Measurements from ENCODE around the gene NUP133. TPM values are rescaled to one million over a fixed set of nuclear protein-coding genes. Genes with fewer than 3 reads are reported as not detected.

The NUP133 gene
- total and polyA plus RNA-seq, 2 experiments from 2014 or later = 29.5 to 65.4 TPM

DNA sequence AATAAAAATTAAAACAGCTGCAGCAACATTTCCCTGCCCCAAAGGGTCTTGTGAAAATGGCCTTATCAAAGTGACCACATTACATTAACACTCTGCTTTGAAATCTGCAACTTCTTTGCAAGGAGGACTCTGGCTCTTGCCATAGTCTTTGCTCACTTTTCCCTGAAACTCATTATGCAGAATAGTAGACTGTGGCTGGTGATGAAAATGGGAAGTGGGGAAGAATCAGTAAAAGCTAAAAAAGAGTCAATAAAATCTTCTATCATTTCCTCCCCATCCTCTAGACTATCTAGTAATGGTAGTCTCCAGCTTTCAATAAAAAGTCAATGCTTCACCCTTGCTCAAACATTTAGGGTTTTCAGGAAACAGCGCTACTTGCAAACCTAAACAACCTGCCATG lies 18.6 kb upstream of the NUP133 start:
- H3K36me3 Mint-ChIP-seq (ENCODE audit: low read depth) = peaks cover 21% of the 10 kb centered on the region

More for the DNA sequence above, 18.6 kb upstream of the NUP133 start:
- DNase-seq (ENCODE audit: low spot score) (no peak), ATAC-seq (no peak)
- no peaks in the 10 kb centered on the region for H3K27me3 ChIP-seq (ENCODE audit: insufficient read depth)
- no peak overlapping the region for H3K4me2 ChIP-seq
- no peaks in the 10 kb centered on the region for H3F3A ChIP-seq (replicated peaks; ENCODE audit: low read depth)
- H3K4me3 Mint-ChIP-seq = no peak overlapping the region
- H3K36me3 ChIP-seq (ENCODE audit: insufficient read depth) = 0 out of 2 replicates have a peak, but pooled peaks cover 4% of the 10 kb centered on the region
- H3K9me3 Mint-ChIP-seq = no peaks in the 10 kb centered on the region
- H3K79me2 ChIP-seq (replicated peaks; ENCODE audit: insufficient read depth) = no peaks in the 10 kb centered on the region
- H3K4me3 ChIP-seq = no peak overlapping the region
- H3K27me3 Mint-ChIP-seq (ENCODE audit: insufficient read depth, low read depth, poor library complexity) = peaks cover 2% of the 10 kb centered on the region
- no peak overlapping the region for H2AFZ ChIP-seq
- no peaks in the 10 kb centered on the region for H3K9me2 ChIP-seq (ENCODE audit: insufficient read depth)
- no peaks in the 10 kb centered on the region for H3K4me1 ChIP-seq (ENCODE audit: insufficient read depth)
- H3K27ac ChIP-seq (ENCODE audit: low read depth) = no peak overlapping the region
- H4K20me1 ChIP-seq (replicated peaks; ENCODE audit: insufficient read depth) = peaks cover 5% of the 10 kb centered on the region
- TF ChIP-seq, protein P1, sequence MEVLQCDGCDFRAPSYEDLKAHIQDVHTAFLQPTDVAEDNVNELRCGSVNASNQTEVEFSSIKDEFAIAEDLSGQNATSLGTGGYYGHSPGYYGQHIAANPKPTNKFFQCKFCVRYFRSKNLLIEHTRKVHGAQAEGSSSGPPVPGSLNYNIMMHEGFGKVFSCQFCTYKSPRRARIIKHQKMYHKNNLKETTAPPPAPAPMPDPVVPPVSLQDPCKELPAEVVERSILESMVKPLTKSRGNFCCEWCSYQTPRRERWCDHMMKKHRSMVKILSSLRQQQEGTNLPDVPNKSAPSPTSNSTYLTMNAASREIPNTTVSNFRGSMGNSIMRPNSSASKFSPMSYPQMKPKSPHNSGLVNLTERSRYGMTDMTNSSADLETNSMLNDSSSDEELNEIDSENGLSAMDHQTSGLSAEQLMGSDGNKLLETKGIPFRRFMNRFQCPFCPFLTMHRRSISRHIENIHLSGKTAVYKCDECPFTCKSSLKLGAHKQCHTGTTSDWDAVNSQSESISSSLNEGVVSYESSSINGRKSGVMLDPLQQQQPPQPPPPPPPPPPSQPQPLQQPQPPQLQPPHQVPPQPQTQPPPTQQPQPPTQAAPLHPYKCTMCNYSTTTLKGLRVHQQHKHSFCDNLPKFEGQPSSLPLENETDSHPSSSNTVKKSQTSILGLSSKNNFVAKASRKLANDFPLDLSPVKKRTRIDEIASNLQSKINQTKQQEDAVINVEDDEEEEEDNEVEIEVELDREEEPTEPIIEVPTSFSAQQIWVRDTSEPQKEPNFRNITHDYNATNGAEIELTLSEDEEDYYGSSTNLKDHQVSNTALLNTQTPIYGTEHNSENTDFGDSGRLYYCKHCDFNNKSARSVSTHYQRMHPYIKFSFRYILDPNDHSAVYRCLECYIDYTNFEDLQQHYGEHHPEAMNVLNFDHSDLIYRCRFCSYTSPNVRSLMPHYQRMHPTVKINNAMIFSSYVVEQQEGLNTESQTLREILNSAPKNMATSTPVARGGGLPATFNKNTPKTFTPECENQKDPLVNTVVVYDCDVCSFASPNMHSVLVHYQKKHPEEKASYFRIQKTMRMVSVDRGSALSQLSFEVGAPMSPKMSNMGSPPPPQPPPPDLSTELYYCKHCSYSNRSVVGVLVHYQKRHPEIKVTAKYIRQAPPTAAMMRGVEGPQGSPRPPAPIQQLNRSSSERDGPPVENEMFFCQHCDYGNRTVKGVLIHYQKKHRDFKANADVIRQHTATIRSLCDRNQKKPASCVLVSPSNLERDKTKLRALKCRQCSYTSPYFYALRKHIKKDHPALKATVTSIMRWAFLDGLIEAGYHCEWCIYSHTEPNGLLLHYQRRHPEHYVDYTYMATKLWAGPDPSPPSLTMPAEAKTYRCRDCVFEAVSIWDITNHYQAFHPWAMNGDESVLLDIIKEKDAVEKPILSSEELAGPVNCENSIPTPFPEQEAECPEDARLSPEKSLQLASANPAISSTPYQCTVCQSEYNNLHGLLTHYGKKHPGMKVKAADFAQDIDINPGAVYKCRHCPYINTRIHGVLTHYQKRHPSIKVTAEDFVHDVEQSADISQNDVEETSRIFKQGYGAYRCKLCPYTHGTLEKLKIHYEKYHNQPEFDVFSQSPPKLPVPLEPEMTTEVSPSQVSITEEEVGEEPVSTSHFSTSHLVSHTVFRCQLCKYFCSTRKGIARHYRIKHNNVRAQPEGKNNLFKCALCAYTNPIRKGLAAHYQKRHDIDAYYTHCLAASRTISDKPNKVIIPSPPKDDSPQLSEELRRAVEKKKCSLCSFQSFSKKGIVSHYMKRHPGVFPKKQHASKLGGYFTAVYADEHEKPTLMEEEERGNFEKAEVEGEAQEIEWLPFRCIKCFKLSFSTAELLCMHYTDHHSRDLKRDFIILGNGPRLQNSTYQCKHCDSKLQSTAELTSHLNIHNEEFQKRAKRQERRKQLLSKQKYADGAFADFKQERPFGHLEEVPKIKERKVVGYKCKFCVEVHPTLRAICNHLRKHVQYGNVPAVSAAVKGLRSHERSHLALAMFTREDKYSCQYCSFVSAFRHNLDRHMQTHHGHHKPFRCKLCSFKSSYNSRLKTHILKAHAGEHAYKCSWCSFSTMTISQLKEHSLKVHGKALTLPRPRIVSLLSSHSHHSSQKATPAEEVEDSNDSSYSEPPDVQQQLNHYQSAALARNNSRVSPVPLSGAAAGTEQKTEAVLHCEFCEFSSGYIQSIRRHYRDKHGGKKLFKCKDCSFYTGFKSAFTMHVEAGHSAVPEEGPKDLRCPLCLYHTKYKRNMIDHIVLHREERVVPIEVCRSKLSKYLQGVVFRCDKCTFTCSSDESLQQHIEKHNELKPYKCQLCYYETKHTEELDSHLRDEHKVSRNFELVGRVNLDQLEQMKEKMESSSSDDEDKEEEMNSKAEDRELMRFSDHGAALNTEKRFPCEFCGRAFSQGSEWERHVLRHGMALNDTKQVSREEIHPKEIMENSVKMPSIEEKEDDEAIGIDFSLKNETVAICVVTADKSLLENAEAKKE (CRISPR knock-in tag; IDR thresholded peaks at IDR 0.05) = no peak
- no peak for TF ChIP-seq CREB1 (CRISPR knock-in tag; IDR thresholded peaks at IDR 0.05; ENCODE audit: low read depth)
- TF ChIP-seq POLR2AphosphoS5 (IDR thresholded peaks at IDR 0.05; ENCODE audit: low read depth) = no peak
- no peak for TF ChIP-seq ETS1 (IDR thresholded peaks at IDR 0.05)
- TF ChIP-seq NANOG (IDR thresholded peaks at IDR 0.05; ENCODE audit: borderline replicate concordance) = no peak
- no peak overlapping the region for H3K27ac Mint-ChIP-seq
- no peaks in the 10 kb centered on the region for H3K4me1 Mint-ChIP-seq
